CMK (cell line): Measurements from ENCODE around the gene HS2ST1.
"Not testable (repeated sequence)": the region's sequence is repeated elsewhere in the genome, so short reads cannot be mapped to it uniquely, and the experiment has no call there.

Experiments used
- DNase-seq: peaks from one replicate; pipeline ENCODE4 v3.0.0-alpha.2; 2010; ENCODE audit warnings: low read depth

The HS2ST1 gene

GRCh38 chr1:87023326-87023725 lies 108.9 kb downstream of the HS2ST1 start:
- no peak for DNase-seq

GRCh38 chr1:87024936-87025540 lies 110.6 kb downstream of the HS2ST1 start:
- DNase-seq, result peak; percentile 17

- not testable (repeated sequence) for DNase-seq
Observed at GRCh38 chr1:87027561-87027960, 113.1 kb downstream of the HS2ST1 start.

- no peak for DNase-seq
Observed at GRCh38 chr1:87028576-87028975, 114.1 kb downstream of the HS2ST1 start.

- no peak for DNase-seq
Observed at GRCh38 chr1:87030740-87031690, 116.6 kb downstream of the HS2ST1 start.

GRCh38 chr1:87034351-87034750 lies 119.9 kb downstream of the HS2ST1 start:
- DNase-seq, result no peak

GRCh38 chr1:87039096-87039495 lies 124.7 kb downstream of the HS2ST1 start:
- no peak for DNase-seq

- no peak for DNase-seq
Observed at GRCh38 chr1:87042111-87042811, 127.8 kb downstream of the HS2ST1 start.

- DNase-seq, result no peak
Observed at GRCh38 chr1:87044424-87044823, 130.0 kb downstream of the HS2ST1 start.

- DNase-seq, result no peak
Observed at GRCh38 chr1:87044840-87045239, 130.4 kb downstream of the HS2ST1 start.

GRCh38 chr1:87045761-87046304 lies 131.4 kb downstream of the HS2ST1 start:
- no peak for DNase-seq

GRCh38 chr1:87046951-87047350 lies 132.5 kb downstream of the HS2ST1 start:
- DNase-seq, result no peak

GRCh38 chr1:87048237-87048636 lies 133.8 kb downstream of the HS2ST1 start:
- no peak for DNase-seq

GRCh38 chr1:87051965-87052364 lies 137.5 kb downstream of the HS2ST1 start:
- no peak for DNase-seq

- no peak for DNase-seq
Observed at GRCh38 chr1:87052400-87052799, 138.0 kb downstream of the HS2ST1 start.

GRCh38 chr1:87052961-87053360 lies 138.5 kb downstream of the HS2ST1 start:
- DNase-seq, result no peak

- no peak for DNase-seq
Observed at GRCh38 chr1:87053446-87053845, 139.0 kb downstream of the HS2ST1 start.

GRCh38 chr1:87056974-87057373 lies 142.5 kb downstream of the HS2ST1 start:
- no peak for DNase-seq

GRCh38 chr1:87058343-87058649 lies 143.9 kb downstream of the HS2ST1 start:
- no peak for DNase-seq

- no peak for DNase-seq
Observed at GRCh38 chr1:87061742-87062156, 147.3 kb downstream of the HS2ST1 start.

GRCh38 chr1:87062687-87063086 lies 148.3 kb downstream of the HS2ST1 start:
- DNase-seq, result no peak

- no peak for DNase-seq
Observed at GRCh38 chr1:87064309-87064708, 149.9 kb downstream of the HS2ST1 start.

GRCh38 chr1:87064986-87065385 lies 150.6 kb downstream of the HS2ST1 start:
- DNase-seq, result no peak
